GM18517 (cell line): ENCODE results near the gene PSMA5.
"Not testable (repeated sequence)": the region's sequence is repeated elsewhere in the genome, so short reads cannot be mapped to it uniquely, and the experiment has no call there.

Experiments
- ATAC-seq: cut with Tn5 transposase; IDR thresholded peaks from one replicate; pipeline ENCODE4 v1.9.1; 2021; ENCODE audit warnings: mild to moderate bottlenecking, moderate library complexity; ENCODE audit not compliant: unreplicated experiment

Gene PSMA5

DNA sequence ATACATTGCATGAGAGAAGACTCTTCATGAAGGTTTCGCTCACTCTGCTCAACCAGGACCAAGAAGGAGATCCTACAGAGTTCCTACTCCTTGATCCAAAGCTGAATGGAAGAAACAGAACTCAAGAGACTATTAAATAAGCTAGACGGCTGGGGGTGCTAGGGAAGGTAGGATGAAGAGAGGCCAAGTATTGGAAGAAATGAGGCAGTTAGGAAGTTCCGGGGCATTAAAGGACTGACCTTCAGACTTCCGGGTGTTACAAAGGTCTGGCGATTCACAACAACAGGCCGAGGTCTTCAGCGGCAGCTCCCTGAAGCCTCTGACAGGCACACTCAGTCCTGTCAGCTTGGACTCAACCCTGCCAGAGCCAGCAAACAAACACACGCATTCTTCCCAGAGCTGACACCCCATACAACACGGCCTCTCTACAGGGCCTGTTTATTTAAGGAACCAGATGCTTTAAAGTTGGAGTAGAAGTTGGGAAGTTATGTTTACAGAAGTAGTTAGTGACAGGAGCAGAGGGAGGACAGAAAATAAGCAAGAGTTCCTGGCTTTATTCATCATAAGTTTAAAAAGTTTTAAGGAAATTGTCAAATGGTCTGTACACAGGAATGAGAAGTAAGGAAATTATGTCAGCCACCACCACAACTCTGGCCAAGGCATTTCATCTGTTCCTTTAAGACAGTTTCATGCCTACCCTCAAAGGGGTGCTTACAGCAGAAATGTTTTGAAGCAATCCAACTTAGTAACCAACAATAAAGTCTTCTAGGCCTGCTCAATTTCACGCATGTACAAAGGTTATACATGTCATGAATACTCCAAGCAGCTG, 33.2 kb downstream of the PSMA5 start:
- no peak for ATAC-seq

- ATAC-seq = peak; percentile 15
Observed at GRCh38 chr1:109392037-109392787, 34.0 kb downstream of the PSMA5 start.

GRCh38 chr1:109391626-109392025, 34.6 kb downstream of the PSMA5 start:
- peak; percentile 85 for ATAC-seq

- no peak for ATAC-seq
Observed at GRCh38 chr1:109391157-109391556, 35.1 kb downstream of the PSMA5 start.

- ATAC-seq = no peak
Observed at GRCh38 chr1:109389638-109390341, 36.5 kb downstream of the PSMA5 start.

GRCh38 chr1:109388884-109389637, 37.2 kb downstream of the PSMA5 start:
- no peak for ATAC-seq

GRCh38 chr1:109388208-109388711, 38.0 kb downstream of the PSMA5 start:
- no peak for ATAC-seq

- no peak for ATAC-seq
Observed at GRCh38 chr1:109386054-109386717, 40.1 kb downstream of the PSMA5 start.

- ATAC-seq = no peak
Observed at GRCh38 chr1:109385417-109385816, 40.8 kb downstream of the PSMA5 start.

DNA sequence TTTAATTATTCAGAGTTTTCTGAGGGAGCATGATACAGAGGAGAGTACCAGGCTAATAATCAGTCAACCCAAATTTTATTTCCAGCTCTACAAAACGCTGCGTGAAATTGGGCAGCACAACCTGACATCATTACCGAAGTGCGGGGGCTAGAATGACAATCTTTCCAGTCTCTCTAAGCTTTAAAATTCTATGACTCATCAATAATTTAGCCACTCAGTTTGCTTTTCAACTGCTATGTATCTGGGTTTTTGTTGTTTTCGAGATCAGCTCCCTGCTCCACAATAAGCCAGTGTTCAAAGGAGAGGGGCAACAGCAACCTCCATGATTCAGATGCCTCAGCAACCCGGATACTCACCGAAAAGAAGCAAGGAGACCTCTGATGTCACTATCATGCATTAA, 42.4 kb downstream of the PSMA5 start:
- no peak for ATAC-seq

DNA sequence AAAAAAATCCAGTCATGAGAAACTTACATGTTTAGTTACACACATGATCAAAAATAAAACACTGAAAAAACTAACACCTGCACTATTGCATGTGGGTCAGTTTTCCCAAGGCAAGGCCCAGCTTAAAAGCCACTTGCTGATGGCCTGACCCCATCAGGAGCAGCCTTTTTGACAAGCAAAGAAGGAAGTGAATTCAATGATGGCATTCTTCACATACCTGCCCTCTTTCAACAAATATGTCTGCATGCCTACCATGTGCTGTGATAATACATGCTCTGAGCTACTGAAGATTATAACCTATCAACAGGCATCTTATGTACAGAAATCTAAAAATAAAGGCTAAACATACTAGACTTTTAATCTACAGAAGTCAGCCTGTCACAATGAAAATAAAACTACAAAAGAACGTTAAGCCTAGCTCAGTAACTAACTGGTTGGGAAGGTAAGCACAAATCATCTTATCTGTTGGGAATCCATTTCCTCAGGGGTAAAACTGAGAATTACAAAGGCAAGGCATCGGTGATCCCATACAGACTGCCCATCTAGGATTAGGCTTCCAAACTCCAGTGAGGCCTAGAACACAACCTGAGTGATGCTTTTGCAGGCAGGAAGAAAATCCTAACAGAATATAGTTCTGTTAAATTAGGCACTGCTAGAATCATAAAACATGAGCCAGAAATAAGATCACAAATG, 43.0 kb downstream of the PSMA5 start:
- no peak for ATAC-seq

DNA sequence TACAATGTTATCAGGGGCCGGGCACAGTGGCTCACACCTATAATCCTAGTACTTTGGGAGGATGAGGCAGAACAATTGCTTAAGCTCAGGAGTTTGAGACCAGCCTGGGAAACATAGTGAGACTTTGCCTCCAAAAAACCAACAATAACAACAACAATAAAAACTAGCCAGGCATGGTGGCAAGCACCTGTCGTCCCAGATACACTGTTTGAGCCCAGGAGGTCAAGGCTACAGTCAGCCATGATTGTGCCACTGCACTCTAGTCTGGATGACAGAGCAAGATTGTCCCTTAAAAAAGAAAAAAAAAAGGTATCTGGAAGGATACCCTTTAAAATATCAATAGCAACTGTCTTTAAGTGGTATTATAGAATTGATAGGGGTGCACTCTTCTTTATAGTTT, 44.7 kb downstream of the PSMA5 start:
- no peak for ATAC-seq

DNA sequence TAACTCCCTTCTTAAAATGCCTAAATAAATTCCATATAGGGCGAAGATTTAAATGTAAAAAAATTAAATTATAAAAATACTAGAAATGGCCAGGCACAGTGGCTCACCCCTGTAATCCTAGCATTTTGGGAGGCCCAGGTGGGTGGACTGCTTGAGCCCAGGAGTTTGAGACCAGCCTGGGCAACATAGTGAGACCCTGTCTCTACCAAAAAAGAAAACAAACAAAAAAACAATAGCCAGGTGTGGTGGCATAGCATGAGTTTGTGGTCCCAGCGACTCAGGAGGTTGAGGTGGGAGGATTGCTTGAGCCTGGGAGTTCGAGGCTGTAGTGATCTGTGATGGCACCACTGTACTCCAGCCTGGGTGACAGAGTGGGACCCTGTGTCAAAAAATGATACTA, 46.3 kb downstream of the PSMA5 start:
- no peak for ATAC-seq

- no peak for ATAC-seq
Observed at GRCh38 chr1:109379422-109379821, 46.8 kb downstream of the PSMA5 start.

DNA sequence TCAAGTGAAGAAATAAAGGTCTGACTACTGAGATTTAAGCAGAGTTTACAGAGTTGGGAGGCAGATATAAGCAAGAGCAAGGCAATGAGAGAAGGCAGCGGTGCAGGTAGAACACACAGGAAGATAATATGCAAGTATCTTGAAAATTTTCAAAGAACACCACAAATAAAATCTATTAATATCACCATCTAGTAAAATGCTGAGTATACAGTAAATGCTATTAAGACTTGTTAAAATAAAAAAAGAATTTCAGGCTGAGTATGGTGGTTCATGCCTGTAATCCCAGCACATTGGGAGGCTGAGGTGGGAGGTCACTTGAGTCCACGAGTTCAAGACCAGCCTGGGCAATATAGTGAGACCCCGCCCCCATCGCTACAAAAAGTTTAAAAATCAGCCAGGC, 48.5 kb downstream of the PSMA5 start:
- ATAC-seq = no peak

GRCh38 chr1:109373696-109374095, 52.6 kb downstream of the PSMA5 start:
- not testable (repeated sequence) for ATAC-seq

GRCh38 chr1:109373126-109373525, 53.1 kb downstream of the PSMA5 start:
- ATAC-seq = no peak

GRCh38 chr1:109372281-109372680, 54.0 kb downstream of the PSMA5 start:
- ATAC-seq = no peak

DNA sequence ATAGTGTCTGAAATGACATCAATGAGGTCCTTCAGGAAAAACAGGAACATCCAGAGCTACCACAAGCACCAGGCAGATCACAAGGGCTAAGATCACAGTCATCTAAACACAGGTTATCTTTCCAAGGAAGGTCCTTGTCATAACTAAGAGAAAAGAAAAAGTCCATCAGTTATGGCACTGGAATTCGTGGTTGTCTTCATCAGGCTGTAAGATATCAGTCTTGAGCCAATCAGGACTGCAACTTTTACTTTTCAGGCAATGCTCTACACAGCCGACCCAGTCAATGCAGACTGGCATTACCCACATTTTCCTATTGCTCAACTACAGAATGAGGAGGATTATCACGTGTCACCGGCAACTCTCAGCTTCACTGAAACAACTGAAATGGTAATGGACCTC, 54.9 kb downstream of the PSMA5 start:
- no peak for ATAC-seq
